Mesenteric fat pad (tissue), 1 donor: Measurements from ENCODE around the gene ZBTB20. TPM values are rescaled to one million over a fixed set of nuclear protein-coding genes. Genes with fewer than 3 reads are reported as not detected.

Source experiments
- DNase-seq: peaks from one replicate; pipeline ENCODE4 v3.0.0-alpha.2; 2020; ENCODE audit warnings: low spot score
- total RNA-seq: library from RNA; stranded (reverse); fragmentation: NEBNext Ultra II Directional; extraction: Animal tissue kit (Norgen Biotek cat#: 25700); gene quantifications from one replicate; pipeline ENCODE4 v1.2.1, GENCODE V29; 2021
- donor health status: DM: yes; HTN: yes; CAD: no.

ZBTB20 gene
- total RNA-seq, 1 donor from 2014 or later = 54.4 TPM

DNA sequence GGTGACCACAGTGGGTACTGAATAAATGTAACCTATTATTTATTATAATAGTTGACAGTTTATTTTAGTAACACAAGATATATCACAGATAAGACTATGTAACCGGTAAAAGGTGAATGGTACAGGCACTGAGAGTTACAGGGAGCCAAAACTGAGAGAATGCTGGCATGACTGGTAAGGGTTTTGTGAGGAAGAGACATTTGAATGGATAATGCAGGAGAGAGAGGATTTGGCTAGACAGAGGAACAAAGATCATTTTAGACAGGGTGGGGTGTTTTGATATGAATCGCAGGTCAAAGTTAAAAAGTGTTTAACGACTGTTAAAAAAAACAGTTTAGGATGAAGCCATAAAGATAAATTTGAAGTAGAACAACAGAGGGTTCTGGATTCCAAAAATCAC is 421.1 kb downstream of the ZBTB20 start:
- no peak for DNase-seq

DNA sequence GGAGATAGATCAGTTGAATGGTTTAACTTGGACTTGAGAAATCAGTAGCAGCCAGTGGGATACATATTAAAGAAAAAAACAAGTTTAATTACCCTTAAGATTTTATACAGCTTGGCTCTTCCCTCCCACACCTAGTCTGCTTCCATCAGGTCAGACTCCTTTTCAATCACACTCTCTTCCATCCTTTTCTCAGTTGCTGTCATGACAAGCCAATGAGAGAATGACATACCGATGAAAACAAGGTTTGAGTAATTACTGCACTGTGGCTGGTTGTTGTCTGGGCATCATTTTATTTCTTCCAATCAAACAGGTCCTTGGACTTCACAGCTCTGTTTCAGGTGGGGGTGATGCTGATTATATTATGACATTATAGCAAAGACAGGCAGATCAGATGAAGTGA is 424.6 kb downstream of the ZBTB20 start:
- no peak for DNase-seq

DNA sequence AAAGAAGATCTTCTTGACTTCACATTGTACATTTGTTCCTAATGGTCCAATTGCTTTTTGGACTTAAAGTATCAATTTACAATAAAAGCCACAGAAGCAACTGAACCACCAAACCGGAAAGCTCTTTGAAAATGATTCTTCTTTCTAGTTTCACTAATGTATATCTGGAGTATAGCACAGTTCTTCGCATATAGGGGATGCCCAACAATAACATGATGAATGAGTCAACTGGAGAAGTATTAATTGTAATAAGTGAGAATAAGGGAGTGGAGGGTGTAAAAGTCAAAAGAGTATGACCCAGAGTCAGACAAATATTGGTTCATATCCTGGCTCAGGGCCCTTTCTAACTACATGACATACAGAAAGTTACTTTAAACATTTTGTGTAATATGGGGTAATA is 425.2 kb downstream of the ZBTB20 start:
- DNase-seq = no peak

DNA sequence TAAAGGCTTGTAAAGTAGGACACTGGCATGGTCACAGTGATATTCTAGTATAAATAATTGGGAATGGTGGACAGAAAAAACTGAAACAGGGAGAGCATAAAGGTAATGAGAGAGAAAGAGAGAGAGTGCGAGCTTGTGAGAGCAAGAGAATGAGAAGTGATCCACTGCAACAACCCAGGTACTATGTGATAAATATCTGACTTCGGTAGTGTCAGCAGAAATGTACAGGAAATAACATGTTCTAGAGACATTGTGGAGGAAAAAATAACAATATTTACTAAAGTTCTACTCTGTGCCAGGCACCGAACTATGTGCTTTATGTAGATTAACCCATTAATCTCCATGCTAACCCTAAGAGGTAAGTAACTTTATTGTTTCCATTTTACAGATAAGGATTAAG is 425.9 kb downstream of the ZBTB20 start:
- no peak for DNase-seq

DNA sequence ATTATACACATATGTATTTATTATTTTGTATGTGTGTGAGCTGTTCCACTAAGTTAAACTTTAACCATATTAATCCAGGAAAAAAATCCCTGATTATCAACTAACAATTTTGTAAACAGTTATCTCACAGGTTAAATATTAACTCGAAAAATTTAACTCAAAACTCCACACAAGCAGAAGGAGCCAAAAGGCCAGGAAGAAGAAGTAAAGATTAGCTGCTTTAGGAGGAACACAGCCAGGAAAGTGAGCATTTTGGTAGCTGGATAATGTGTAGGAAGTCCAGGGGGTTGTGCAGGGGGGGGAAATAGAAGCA is 428.2 kb downstream of the ZBTB20 start:
- no peak for DNase-seq

DNA sequence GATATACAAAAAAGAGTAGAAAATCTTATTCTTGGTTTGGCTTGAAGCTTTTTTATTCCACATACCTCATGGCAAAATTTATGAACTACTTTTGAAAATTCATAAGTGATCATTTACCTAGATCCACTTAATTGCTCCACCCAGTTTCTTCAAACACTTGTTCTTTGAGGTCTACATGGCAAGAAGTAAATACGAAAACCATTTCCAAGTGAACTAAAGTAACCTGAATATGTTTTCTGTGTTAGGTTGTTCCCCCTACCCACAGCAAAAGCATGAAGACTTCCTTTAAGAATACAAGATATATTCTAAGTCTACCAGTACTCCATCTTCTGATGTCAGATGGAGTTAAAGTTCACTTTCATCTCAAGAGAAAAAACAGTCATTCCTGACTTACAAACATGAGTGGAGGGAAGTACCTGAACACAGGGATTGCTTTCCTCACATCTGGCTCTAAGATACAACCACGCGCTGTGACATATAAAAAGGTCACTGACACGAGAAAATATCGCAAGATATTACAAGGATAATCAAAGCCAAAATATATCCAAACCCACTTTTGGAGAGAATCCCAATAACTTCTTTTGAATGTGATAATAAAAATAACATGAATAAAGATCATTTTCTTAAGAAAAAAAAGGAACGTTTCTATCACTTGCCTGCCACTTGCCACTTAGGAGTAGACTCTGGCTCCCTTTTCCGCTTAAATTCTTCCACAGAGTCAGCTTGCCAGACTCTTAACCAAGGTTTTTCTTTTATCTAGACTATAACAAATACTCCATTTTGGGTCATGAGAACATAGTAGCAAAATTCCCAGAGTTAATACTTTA is 428.8 kb downstream of the ZBTB20 start:
- no peak for DNase-seq

DNA sequence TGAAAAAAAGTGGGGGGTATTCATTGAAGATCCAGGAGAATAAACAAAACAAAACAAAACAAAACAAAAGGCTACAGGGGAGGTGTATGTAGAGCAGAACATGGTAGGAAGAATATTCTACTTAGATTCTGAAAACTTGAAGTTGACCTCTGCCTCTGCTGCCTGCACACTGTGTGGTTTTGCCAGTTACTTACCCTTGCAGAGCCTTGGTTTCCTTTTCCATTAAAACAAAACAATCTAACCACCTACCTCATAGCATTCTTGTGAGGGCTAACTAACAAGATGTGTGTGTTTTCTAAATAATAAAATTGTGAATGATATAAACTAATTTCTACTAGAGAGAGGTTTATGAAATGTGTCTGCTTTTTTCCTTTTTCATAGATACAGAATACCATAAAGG is 430.2 kb downstream of the ZBTB20 start:
- DNase-seq = no peak

DNA sequence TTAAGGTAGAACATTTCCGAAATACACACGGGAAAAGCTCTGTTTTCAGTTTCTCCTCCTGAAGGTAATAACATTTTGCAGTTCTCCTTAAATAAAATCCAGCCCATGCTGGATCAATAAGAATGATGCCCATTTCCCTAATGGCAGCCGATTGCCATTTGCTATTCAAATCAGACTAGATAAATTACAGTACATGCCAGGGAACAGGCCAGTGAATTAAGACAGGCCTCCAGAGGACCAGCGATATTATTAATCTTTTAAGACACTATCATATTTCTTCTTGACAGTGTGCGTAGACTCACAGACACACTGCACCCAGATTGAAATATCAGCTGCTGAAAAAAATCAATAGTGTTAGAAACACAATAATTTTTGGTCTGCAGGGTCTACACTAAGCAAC is 431.0 kb downstream of the ZBTB20 start:
- DNase-seq = no peak

DNA sequence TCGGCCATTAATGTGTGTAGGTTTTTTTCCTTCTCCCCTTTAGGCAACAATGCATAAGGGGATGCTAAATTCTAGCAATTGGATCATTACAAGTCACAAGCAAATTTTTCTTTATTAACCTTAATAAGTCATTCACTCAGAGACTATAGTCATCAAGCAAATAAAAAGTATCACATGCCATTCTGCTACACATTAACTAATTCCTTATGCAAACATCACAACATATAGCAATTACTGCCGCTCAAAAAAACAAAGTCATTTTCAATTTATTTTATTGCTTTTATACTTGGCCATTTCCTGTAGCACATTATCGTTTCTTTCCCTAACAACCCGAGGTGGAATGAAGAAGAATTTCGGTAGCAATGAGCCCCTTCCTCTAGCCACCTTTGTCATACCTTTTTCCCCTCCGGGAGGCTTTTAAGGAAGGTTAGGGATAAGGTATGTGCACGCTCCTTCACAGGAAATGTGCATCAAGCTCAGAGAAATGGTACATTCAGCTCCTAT is 432.1 kb downstream of the ZBTB20 start:
- DNase-seq = no peak

DNA sequence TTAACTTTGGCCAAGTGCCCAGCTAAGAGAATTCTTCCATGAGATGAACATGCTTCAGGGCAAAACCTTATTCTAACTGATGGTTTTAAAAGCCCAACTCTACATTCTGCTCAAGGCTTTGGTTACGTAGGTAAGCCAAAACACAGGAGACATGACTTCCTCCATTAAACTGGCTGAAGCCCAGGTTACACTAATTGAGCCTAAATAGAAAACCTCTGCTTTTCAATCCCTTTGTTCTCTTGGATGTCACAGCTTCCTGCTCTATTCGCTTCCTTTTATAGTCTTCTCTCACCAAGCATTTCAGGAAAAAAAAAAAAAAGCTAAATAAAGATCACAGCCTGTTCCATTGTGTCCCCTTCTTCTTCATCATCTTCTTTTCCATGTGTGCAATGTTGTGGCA is 432.9 kb downstream of the ZBTB20 start:
- no peak for DNase-seq

DNA sequence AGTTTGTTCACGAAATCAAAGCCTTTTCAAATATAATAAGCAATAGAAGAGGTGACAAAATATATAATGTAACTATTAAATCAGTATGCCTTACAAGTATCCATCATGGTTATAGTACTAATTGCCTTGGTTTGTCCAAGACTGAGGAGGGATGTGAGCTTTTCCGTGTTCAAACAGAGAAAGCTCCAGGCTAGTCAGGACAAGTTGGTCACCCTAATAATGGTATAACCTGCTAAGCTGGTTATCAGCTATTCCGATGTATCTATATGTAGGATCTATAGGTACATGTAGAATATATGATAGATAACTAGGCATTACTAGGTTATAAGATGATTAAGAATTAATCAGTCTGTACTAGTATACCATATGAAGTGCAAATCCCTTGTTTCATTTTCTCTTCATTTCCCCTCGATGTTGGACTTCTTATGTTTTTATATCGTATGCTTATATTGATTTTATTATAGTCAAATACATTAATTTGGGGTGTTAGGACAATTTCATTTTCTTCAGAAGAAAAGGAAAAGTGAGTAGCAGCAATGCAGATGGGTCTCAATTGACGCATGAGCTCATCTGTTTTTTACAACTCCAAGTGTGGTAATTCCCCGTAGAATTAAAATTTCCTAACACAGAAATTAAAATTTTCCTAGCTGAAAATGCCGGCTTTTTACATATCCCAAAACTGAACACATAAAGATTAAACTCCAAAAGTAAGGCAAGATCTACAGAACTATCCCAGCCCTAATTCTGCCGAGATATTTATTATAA is 434.2 kb downstream of the ZBTB20 start:
- DNase-seq = no peak

DNA sequence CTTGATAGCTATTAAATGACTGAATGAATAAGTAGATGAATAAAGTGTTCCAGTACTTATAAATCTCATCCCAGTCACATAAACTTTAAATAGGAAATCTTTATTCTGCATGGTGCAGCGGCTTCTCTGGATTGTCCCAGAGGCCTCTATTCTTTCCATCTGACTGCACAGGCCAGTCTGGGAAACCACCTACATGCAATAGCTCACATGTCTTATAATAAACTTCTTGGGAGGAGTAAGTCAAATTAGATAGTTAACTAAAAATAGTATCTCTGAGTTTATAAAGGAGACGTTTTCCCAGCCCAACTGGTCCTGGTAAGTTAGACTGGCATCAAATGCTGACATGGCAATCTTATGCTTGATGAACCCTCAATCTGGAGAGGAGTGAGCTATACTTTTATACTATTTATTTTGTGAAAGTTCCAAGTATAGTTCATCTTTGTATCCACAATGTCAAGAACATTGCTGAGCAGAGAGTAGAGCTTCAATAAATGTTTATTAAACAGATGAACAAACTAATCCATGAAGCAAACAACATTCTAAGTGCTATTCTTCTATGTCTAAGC is 435.7 kb downstream of the ZBTB20 start:
- no peak for DNase-seq

DNA sequence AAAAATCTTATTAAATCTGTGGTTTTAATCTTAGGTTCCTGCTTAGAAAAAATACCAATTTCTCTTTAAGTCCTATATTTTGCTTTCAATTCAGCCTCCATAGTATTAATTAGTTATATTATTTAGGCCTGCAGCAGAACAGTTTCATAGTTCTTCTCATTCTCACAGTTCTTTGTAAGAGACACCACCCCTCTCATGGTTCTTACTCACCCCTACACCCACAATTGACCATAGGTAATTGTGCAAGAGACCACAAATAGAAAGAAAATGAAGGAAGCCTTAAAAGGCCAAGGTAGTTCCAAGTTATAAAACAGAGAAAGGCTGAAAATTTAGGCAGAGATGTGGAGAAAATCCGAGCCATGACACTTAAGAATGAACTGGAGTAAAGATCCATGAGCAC is 438.0 kb downstream of the ZBTB20 start:
- no peak for DNase-seq

DNA sequence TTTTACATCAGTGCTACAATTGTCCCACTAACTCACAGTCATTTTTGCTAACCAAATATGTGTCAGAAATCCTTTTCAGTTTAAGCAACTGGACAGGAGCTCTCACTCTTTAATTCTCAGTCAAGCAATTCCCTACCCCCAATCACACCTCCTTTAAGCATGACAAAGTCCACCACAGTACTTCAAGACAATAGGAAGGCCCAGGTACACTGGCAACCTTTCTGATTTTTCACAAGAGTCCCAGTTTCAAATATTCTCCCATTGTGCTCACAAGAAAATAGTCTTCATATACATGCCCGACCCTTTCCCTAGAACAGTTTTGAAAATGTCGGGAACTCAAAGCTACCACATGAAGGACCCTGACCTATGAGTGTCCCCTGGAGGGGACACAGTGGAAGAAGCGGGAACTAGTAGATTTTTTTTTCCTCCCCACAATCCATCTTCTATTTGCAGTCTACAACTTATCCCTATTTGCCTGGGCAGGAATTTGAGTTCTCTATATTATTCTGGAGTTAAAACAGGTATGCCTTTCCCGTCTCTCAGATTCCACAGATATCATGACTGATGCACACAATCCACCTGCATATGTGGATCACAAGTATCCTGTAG is 439.7 kb downstream of the ZBTB20 start:
- no peak for DNase-seq

DNA sequence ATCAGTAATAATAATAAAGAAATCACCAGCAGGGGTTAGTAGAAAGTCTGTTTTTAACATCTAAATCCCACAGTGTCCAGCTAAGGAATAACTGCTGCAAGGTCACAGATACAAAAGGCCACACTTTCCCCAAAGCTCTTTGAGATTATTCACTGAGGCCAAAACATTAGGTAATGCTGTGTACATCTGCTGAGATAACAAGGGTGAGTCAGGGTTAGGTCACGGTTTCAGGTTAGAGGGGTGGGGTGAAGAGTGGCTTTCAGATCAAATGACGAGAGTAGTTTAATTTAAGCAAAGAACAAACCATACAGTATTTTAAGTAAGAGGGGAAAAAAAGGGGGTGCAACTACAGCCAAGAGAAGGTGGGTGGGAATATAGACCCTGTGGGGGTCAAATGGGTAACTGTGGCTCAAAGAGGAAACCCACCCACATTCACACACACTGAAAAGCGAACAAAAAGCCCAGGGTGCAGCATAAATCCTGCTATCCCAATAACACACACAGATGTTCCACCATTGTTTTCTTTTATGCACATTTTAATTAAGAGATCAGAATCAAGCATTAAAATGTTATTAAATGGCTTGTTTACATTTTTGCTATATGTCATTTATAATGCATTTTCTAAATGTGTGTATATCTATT is 440.4 kb downstream of the ZBTB20 start:
- no peak for DNase-seq

DNA sequence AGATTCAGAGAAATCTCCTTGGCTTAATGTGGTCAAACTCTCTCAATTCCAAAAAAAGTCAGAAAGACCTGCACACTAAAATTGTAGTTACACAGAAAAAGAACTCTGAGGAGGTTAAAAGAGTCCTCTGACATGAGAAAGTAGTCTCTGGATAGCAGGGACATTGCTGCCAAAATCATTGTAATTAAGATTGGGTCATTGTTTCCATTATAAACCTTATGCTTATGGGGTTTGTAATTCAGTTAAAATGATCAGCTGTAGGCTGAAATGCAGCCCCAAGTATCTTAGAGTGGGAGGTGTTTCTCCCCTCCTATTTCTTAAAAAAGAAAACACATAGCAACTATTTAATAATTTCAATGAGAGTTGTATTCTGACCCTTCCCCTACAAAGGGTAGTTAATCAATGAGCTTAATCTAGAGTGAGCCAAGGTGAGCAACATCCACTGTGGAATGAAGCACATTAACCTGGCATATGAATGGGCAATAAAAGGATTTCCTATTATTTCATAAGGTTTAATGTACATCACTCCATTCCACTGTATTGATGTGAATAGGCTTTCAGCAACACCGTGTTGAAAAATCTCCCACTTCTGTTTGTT is 446.4 kb downstream of the ZBTB20 start:
- DNase-seq = no peak

DNA sequence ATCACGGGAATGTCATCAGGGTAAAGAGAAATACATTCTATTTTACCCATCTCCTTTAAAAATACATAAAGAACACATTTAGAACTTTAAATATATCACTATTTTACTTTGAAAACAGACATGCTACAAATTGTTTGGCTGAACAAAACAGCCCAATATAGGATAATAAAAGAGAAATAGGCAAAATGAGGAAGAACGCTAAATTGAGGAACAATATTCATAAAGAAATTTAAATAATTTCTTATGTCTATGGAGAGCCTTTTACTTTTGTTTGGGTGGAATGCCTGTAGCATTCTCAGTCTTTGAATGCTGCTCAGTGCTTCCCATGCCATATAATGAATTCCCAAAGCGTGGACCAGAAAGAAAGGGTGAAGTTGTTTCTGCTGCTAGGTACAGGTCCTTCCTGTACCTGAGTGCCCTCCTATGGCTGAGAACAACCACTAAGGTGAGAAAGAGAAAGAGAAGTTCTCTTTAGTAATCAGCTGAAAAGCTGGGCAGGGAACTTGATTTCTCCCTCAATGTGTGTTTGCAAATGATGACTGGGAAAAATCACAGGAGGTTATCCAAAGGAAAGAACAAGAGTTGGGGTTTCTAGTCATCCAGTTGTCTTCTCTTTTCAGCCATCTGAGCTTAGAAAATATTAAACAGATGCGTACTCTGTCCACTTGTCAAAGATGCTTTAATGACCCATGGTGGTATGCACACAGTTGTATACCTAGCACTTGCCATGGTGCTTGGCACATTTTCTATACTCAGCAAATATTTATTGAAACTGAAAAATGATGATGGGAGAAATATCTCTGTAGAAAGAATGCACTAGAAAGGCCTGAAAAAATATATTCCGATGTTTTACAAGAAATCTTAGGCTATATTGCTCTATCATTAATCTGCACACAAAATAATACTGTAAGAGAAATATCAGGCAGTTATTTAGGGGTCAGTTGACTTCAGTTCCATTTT is 448.7 kb downstream of the ZBTB20 start:
- no peak for DNase-seq

DNA sequence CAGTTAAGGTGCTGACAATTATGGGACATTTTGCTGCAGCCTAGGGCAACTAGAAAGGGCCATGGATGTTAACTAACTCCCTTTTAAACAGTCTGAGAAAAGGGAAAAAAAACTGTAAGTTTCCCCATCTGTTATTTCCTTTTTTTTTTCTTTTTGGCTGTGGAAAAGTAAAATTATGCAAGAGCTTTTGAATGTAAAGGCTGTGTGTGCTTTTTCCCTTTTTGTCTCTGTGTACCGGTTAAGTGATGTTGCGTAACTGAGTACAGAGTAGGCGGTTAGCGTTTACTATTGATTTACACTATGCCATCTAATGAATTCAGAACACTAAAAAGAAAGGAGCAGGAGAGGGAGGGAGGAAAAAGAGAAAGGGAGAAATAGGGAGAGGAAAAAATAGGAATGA is 449.7 kb downstream of the ZBTB20 start:
- DNase-seq = no peak

DNA sequence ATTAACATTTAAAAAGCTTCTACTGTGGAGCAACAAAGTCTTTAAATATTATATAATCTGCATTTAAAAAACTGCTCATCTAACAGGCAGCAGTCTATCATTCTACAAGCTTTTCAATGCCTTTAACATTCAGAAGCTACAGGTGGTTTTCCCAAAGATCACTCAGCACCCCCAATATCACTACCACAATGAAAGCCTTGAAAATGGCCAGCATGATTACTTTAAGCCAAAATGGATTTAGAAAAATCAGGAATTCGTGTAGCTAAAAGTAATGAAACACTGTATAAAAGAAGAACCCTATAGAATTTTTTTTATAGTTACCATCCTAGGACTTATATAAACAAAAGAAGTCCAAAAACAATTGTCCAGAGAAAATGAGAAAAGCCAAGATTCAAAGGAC is 452.8 kb downstream of the ZBTB20 start:
- no peak for DNase-seq

DNA sequence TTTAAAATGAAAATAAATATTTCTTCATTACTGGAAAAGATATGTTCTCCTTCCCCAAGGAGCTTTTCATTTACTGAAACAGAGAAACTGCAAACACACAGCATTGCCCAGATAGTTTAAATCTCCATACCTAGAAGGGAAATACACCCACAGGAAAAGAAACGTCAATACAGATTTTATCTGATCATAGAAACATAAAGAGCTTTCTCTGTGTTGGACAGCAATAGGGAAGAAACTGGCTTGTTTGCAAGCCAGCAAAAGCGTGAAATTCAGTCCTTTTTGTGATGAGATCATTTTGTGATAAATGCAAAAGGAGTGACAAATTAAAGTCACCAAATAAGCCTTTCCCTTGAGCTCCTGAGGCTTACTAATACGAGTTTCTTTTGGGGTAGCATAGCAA is 455.2 kb downstream of the ZBTB20 start:
- no peak for DNase-seq
